ENCODE data around the gene ARHGAP12.

DNA sequence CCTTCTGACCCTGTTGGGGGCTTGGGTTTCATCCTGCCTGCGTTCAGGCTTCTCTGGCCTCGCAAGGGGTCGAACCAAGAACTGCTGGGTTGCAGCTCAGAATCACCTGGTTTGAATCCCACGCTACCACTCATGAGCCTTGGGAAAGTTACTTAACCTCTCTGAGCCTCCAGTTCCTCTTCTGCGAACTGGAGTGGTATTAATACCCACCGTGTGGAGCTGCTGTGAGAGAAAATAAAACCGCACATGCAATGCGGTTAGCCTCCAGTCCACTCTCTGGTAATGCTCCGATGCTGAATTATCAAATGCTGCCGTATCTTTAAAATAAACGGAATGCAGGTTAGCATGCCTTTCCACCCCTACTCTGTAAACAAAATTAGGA is 171.9 kb downstream of the ARHGAP12 start:
- TF ChIP-seq, protein P1, sequence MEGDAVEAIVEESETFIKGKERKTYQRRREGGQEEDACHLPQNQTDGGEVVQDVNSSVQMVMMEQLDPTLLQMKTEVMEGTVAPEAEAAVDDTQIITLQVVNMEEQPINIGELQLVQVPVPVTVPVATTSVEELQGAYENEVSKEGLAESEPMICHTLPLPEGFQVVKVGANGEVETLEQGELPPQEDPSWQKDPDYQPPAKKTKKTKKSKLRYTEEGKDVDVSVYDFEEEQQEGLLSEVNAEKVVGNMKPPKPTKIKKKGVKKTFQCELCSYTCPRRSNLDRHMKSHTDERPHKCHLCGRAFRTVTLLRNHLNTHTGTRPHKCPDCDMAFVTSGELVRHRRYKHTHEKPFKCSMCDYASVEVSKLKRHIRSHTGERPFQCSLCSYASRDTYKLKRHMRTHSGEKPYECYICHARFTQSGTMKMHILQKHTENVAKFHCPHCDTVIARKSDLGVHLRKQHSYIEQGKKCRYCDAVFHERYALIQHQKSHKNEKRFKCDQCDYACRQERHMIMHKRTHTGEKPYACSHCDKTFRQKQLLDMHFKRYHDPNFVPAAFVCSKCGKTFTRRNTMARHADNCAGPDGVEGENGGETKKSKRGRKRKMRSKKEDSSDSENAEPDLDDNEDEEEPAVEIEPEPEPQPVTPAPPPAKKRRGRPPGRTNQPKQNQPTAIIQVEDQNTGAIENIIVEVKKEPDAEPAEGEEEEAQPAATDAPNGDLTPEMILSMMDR (IDR thresholded peaks at IDR 0.05) = no peak
- TF ChIP-seq POLR2AphosphoS5 (IDR thresholded peaks at IDR 0.05) = no peak

All from prostate gland (tissue), 2 donors.